Adrenal gland (tissue), 12 donors: ENCODE measurements around the gene GAL3ST3. TPM values are rescaled to one million over a fixed set of nuclear protein-coding genes. Genes with fewer than 3 reads are reported as not detected.
"Not testable (repeated sequence)": the region's sequence is repeated elsewhere in the genome, so short reads cannot be mapped to it uniquely, and the experiment has no call there.

Source experiments
- DNase-seq, 7 donors: peaks; one replicate each; pipeline ENCODE4 v3.0.0-alpha.2; 2019 to 2020
- H3K27ac ChIP-seq, 5 donors: fragments of 200-600 bp; sonication (generic) in 4 of 5; 1 replicate in 3 of 5; 2 replicates in 2 of 5; pipeline versions ENCODE4 v1.5.1 to v1.8.0; 2016 to 2020; ENCODE audit warnings: mild to moderate bottlenecking in 1 of 5
- H3K27me3 ChIP-seq: fragments of 200-600 bp; 2 replicates; pipeline ENCODE4 v1.8.0; 2021
- H3K36me3 ChIP-seq, 2 donors: fragments of 200-600 bp; replicated peaks in 1 of 2; 1 replicate in 1 of 2; 2 replicates in 1 of 2; pipeline versions ENCODE4 v1.5.1 to v1.8.0; 2018 to 2022
- H3K4me1 ChIP-seq, 2 donors: fragments of 200-600 bp; replicated peaks in 1 of 2; 1 replicate in 1 of 2; 2 replicates in 1 of 2; pipeline versions ENCODE4 v1.5.1 to v1.8.0; 2018 to 2021
- H3K4me3 ChIP-seq, 4 donors: fragments of 200-600 bp; sonication (generic) in 3 of 4; one replicate each; pipeline ENCODE4 v1.5.1; 2016 to 2018
- H3K9me3 ChIP-seq, 3 donors: fragments of 200-600 bp; sonication (generic) in 1 of 3; replicated peaks in 1 of 3; 1 replicate in 2 of 3; 2 replicates in 1 of 3; pipeline versions ENCODE4 v1.5.1 to v1.8.0; 2016 to 2021
- POLR2A ChIP-seq, 2 donors: fragments of 450-650 bp; IDR thresholded peaks; one replicate each; pipeline ENCODE4 v1.6.1; 2017; ENCODE audit warnings: antibody characterized with exemption in 2 of 2, mild to moderate bottlenecking in 2 of 2, moderate library complexity in 1 of 2
- WGBS, 4 donors: extraction: QIAGEN DNeasy Blood & Tissue Kit in 2 of 4; methylation state at CpG; one replicate each; pipeline versions ENCODE4 v1.1.5 to v1.1.7; 2013 to 2017; 5-methylcytosine and 5-hydroxymethylcytosine counted together
- intact Hi-C, 2 donors: fragments of 100-400 bp; cut with DNase I; formaldehyde crosslinking; loops; one replicate each; pipeline versions ENCODE4 v1.14.1 to v1.15.0; 2022 to 2023
- polyA plus RNA-seq, 3 donors: library from polyadenylated mRNA; stranded (reverse); fragments of 200-250 nt in 2 of 3; fragments of 350-450 nt in 1 of 3; fragmentation: Illumina TruSeq in 1 of 3; extraction: RNeasy Lipid Tissue Mini Kit (QIAGEN cat#74804) in 1 of 3; gene quantifications; one replicate each; pipeline ENCODE4 v1.2.3, GENCODE V29; 2013 to 2014
- total RNA-seq, 9 donors: library from RNA; depleted of rRNA in 4 of 9; stranded (reverse); fragments of >200 nt in 4 of 9; fragments of 120-200 nt in 1 of 9; fragmentation: NEBNext Ultra II Directional in 1 of 9; extraction: Animal tissue kit (Norgen Biotek cat#: 25700) in 1 of 9; gene quantifications; one replicate each; pipeline versions ENCODE4 v1.1.0 to v1.2.4, GENCODE V29; 2013 to 2023
- TF ChIP-seq, protein P1 (sequence below), 6 experiments: fragments of 450-650 bp in 4 of 6; fragments of 200-600 bp in 2 of 6; sonication (generic) in 1 of 6; IDR thresholded peaks; 1 replicate in 5 of 6; 2 replicates in 1 of 6; pipeline versions ENCODE4 v1.5.1 to v1.8.0; 2016 to 2021; ENCODE audit warnings: antibody characterized with exemption in 6 of 6, mild to moderate bottlenecking in 2 of 6, moderate library complexity in 1 of 6
- donor health status: healthy with polysubstance abuse.
- donor health status: Bipolar disorder and iron deficiency.
- donor health status: DM: yes; HTN: yes; CAD: no.
- donor health status: DM: no; HTN: no; CAD: no.
- donor health status: DM: no; HTN: no; CAD: no.
- donor health status: DM: yes; HTN: yes; CAD: no.

Gene GAL3ST3
- total and polyA plus RNA-seq, 12 donors, result 0.11 to 0.41 (median 0.22) TPM; not detected in 8

DNA sequence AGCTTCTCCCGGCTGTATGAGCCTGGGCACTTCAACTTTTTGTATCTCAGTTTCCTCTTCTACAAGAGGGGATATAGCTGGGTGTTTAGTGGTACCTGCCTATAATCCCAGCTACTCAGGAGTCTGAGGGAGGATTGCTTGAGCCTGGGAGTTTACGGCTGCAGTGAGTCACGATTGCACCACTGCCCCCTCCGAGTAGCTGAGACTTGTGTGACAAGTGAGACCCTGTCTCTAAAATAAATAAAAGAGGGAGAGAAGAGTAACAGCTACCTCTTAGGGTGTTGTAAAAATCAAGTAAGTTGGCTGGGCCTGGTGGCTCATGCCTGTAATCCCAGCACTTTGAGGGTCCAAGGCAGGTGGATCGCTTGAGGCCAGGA, 12.6 kb downstream of the GAL3ST3 start:
- no peaks in the 10 kb centered on the region for H3K4me1 ChIP-seq
- intact Hi-C loops, result no loop called here
- H3K27me3 ChIP-seq, result no peaks in the 10 kb centered on the region
- H3K27ac ChIP-seq, result no peak overlapping the region
- no peaks in the 10 kb centered on the region for H3K9me3 ChIP-seq
- TF ChIP-seq, protein P1, sequence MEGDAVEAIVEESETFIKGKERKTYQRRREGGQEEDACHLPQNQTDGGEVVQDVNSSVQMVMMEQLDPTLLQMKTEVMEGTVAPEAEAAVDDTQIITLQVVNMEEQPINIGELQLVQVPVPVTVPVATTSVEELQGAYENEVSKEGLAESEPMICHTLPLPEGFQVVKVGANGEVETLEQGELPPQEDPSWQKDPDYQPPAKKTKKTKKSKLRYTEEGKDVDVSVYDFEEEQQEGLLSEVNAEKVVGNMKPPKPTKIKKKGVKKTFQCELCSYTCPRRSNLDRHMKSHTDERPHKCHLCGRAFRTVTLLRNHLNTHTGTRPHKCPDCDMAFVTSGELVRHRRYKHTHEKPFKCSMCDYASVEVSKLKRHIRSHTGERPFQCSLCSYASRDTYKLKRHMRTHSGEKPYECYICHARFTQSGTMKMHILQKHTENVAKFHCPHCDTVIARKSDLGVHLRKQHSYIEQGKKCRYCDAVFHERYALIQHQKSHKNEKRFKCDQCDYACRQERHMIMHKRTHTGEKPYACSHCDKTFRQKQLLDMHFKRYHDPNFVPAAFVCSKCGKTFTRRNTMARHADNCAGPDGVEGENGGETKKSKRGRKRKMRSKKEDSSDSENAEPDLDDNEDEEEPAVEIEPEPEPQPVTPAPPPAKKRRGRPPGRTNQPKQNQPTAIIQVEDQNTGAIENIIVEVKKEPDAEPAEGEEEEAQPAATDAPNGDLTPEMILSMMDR (IDR thresholded peaks at IDR 0.05), result no peak
- no peak for TF ChIP-seq POLR2A (IDR thresholded peaks at IDR 0.05)
- no peaks in the 10 kb centered on the region for H3K36me3 ChIP-seq
- DNase-seq, result no peak
- 66 to 88% (median 84%) methylated on average over 5 of the region's 5 CpGs for WGBS, 4 donors
- H3K4me3 ChIP-seq, result no peak overlapping the region

DNA sequence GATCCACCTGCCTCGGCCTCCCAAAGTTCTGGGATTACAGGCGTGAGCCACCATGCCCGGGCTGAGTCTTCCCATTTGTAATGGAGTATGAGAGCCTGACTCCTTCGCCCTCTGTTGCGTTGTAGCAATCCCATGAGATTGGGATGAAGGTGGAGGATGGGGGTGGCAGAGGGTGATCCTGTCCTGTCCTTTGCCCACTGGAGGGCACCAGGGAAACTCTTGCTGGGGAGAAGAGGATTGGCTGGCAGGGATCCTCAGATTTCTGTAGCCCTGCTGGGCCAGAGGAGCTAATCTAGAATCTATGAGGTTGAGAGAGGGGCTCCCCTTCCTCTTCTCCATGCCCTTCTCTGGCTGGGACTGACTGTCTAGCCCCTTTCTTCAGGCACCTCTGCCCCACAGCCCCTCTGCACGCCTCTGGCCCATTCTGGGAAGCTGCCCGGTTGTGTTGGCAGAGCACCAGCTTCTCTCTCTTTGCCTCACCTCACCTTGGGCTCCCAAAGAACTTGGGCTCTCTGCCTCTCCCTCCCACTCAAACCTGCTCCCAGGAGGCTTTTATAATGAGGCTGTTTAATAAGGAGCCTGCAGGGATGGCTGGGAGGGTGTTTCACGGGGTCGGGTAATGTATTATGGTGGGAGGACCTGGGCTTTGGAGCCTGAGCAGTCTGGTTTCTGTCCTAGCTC, 13.2 kb downstream of the GAL3ST3 start:
- intact Hi-C loops, result no loop called here
- no peak overlapping the region for H3K27ac ChIP-seq
- no peaks in the 10 kb centered on the region for H3K9me3 ChIP-seq
- no peaks in the 10 kb centered on the region for H3K4me1 ChIP-seq
- H3K27me3 ChIP-seq, result no peaks in the 10 kb centered on the region
- no peak for TF ChIP-seq POLR2A (IDR thresholded peaks at IDR 0.05)
- TF ChIP-seq, protein P1 (IDR thresholded peaks at IDR 0.05), result no peak
- H3K4me3 ChIP-seq, result no peak overlapping the region
- no peak for DNase-seq
- WGBS, 4 donors, result 49 to 83% (median 63%) methylated on average over 5 to 9 of the region's 9 CpGs
- H3K36me3 ChIP-seq, result no peaks in the 10 kb centered on the region

DNA sequence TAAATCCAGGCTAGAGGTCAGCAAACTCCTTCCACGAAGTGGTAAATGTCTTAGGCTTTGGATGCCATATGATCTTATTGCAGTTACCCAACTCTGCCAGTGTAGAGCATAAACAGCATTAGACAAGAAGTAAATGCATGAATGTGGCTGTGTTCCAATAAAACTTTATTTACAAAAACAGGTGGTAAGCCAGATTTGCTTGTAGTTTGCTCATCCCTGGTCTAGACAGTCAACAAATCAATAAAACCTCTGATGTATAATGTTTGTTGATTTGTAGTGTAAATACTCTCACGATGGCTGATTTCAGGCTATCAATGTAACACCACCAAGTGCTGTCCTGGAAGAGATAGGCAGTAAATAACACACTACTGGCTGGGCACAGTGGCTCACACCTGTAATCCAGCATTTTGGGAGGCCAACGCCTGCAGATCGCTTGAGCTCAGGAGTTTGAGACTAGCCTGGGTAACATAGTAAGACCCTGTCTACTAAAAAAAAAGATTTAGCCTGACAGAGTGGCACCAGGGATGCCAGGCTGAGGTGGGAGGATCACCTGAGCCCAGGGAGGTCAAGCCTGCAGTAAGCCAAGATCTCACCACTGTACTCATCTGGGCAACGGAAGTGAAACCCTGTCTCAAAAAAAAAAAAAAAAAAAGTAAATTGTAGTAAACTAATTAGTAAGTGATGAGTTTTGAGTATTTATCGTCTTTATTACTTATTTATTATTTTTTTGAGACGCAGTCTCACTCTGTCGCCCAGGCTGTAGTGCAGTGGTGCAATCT, 15.8 kb downstream of the GAL3ST3 start:
- 83 to 85% (median 84%) methylated on average over 8 of the region's 8 CpGs for WGBS, 4 donors
- TF ChIP-seq, protein P1 (IDR thresholded peaks at IDR 0.05), result no peak
- TF ChIP-seq POLR2A (IDR thresholded peaks at IDR 0.05), result no peak
- DNase-seq, result no peak
- Histone ChIP-seq H3K4me3 (no peak overlapping the region), H3K4me1 (no peaks in the 10 kb centered on the region), H3K27me3 (no peaks in the 10 kb centered on the region), H3K36me3 (no peaks in the 10 kb centered on the region), H3K9me3 (no peaks in the 10 kb centered on the region), H3K27ac (no peak overlapping the region)
- intact Hi-C loops, result no loop called here

- 85 to 91% (median 87%) methylated on average over 17 to 18 of the region's 18 CpGs for WGBS, 4 donors
- Histone ChIP-seq H3K9me3 (no peaks in the 10 kb centered on the region), H3K27me3 (no peaks in the 10 kb centered on the region), H3K27ac (no peak within 1 kb of the TSS), H3K36me3 (no peaks in the 10 kb centered on the region), H3K4me3 (no peak within 1 kb of the TSS), H3K4me1 (peaks cover 4 to 13% of the 10 kb centered on the region in 2 donors)
- DNase-seq, result no peak
- intact Hi-C loops, result no loop called here
- TF ChIP-seq, protein P1 (IDR thresholded peaks at IDR 0.05), result no peak
- no peak for TF ChIP-seq POLR2A (IDR thresholded peaks at IDR 0.05)
Measured at GRCh38 chr11:66026017-66026529, 22.9 kb downstream of the GAL3ST3 start, which contains the start of gene CATSPER1. TSS of gene CATSPER1 (minus strand) at chr11:66026479. CDS start at chr11:66026379, 100 bp downstream.

DNA sequence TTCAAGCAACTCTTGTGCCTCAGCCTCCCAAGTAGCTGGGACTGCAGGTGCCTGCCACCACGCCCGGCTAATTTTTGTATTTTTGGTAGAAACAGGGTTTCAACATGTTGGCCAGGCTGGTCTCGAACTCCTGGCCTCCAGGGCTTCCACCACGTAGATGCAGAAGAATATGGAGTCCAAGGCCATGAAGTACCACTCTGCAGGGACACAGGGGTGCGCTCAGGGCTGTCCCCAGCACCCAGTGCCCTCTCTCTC, 25.8 kb downstream of the GAL3ST3 start:
- H3K36me3 ChIP-seq, intact Hi-C loops, H3K9me3 ChIP-seq, DNase-seq, H3K27ac ChIP-seq, H3K27me3 ChIP-seq: not testable (repeated sequence)
- Histone ChIP-seq H3K4me3 (peak overlapping the region in 1 of 4 donors; percentile 17), H3K4me1 (peaks cover 7 to 14% of the 10 kb centered on the region in 2 donors)
- WGBS, 4 donors, result 57 to 79% (median 61%) methylated on average over 4 to 5 of the region's 5 CpGs
